Caco-2 (cell line): ENCODE measurements around the gene PIGL. TPM values are rescaled to one million over a fixed set of nuclear protein-coding genes. Genes with fewer than 3 reads are reported as not detected.

Experiments
- BruUV-seq: library from RNA; stranded (reverse); fragments of 400-500 nt; replicated peaks from 2 replicates; lab custom pipeline; 2021; lab: Mats Ljungman, UMichigan
- CTCF ChIA-PET: fragments of 300-600 bp; sonication (Branson Sonifier 250); formaldehyde crosslinking; loops from one replicate; lab custom pipeline; 2022; ENCODE audit warnings: antibody characterized with exemption; lab: Charles Lee
- POLR2A ChIA-PET: fragments of 300-600 bp; sonication (Branson Sonifier 250); formaldehyde crosslinking; loops from one replicate; lab custom pipeline; 2022; ENCODE audit warnings: antibody characterized with exemption; lab: Charles Lee
- DNase-seq, 2 experiments: peaks; one replicate each; pipeline versions ENCODE4 v3.0.0 to v3.0.0-alpha.2; 2020 to 2022
- H3K27me3 ChIP-seq: replicated peaks from 2 replicates; pipeline ENCODE4 v1.6.0; 2011; ENCODE audit warnings: low read length; ENCODE audit not compliant: control insufficient read depth, insufficient read depth
- H3K36me3 ChIP-seq: 2 replicates; pipeline ENCODE4 v1.5.1; 2011; ENCODE audit warnings: low read length; ENCODE audit not compliant: control insufficient read depth, insufficient read depth
- H3K4me1 ChIP-seq: fragments of 250-450 bp; sonication (Bioruptor Pico); 2 replicates; pipeline ENCODE4 v1.5.1; 2020; ENCODE audit warnings: mild to moderate bottlenecking
- H3K4me3 ChIP-seq: 2 replicates; pipeline ENCODE4 v1.5.1; 2011; ENCODE audit warnings: low read depth, mild to moderate bottlenecking, control low read depth, low read length
- H3K9me3 ChIP-seq: fragments of 250-450 bp; sonication (Bioruptor Pico); 2 replicates; pipeline ENCODE4 v1.5.1; 2020; ENCODE audit warnings: mild to moderate bottlenecking, moderate library complexity
- H3K27ac Mint-ChIP-seq: one replicate; pipeline ENCODE4 v1.8.0; 2022; ENCODE audit warnings: mixed read lengths; ENCODE audit not compliant: unreplicated experiment
- H3K27me3 Mint-ChIP-seq: one replicate; pipeline ENCODE4 v1.8.0; 2022; ENCODE audit warnings: mixed read lengths; ENCODE audit not compliant: insufficient read depth, unreplicated experiment
- H3K36me3 Mint-ChIP-seq: one replicate; pipeline ENCODE4 v1.8.0; 2022; ENCODE audit warnings: mild to moderate bottlenecking, mixed read lengths; ENCODE audit not compliant: insufficient read depth, unreplicated experiment
- H3K4me1 Mint-ChIP-seq: one replicate; pipeline ENCODE4 v1.8.0; 2022; ENCODE audit warnings: low read depth, mixed read lengths; ENCODE audit not compliant: unreplicated experiment
- H3K4me3 Mint-ChIP-seq: one replicate; pipeline ENCODE4 v1.8.0; 2022; ENCODE audit warnings: mild to moderate bottlenecking, moderate library complexity, mixed read lengths; ENCODE audit not compliant: unreplicated experiment
- H3K9me3 Mint-ChIP-seq: one replicate; pipeline ENCODE4 v1.8.0; 2022; ENCODE audit warnings: mixed read lengths; ENCODE audit not compliant: unreplicated experiment
- intact Hi-C: fragments of 100-400 bp; cut with micrococcal nuclease; formaldehyde crosslinking; loops from one replicate; pipeline ENCODE4 v1.10.0; 2022; ENCODE audit not compliant: unreplicated experiment
- total RNA-seq: library from RNA; stranded (reverse); gene quantifications from 2 replicates; pipeline ENCODE4 v1.2.3, GENCODE V29; 2022
- TF ChIP-seq, protein P1 (sequence below), 2 experiments: fragments of 200-600 bp in 1 of 2; IDR thresholded peaks; 1 replicate in 1 of 2; 2 replicates in 1 of 2; pipeline versions ENCODE4 v1.5.1 to v1.8.0; 2011 to 2022; ENCODE audit warnings: antibody characterized with exemption in 1 of 2, control low read depth in 1 of 2, inconsistent platforms in 1 of 2, low read depth in 1 of 2, low read length in 1 of 2, mild to moderate bottlenecking in 1 of 2, moderate library complexity in 1 of 2; ENCODE audit not compliant: insufficient read depth in 1 of 2, severe bottlenecking in 1 of 2, unreplicated experiment in 1 of 2

PIGL gene
- total RNA-seq, 1 experiment from 2014 or later = 21.1 TPM

DNA sequence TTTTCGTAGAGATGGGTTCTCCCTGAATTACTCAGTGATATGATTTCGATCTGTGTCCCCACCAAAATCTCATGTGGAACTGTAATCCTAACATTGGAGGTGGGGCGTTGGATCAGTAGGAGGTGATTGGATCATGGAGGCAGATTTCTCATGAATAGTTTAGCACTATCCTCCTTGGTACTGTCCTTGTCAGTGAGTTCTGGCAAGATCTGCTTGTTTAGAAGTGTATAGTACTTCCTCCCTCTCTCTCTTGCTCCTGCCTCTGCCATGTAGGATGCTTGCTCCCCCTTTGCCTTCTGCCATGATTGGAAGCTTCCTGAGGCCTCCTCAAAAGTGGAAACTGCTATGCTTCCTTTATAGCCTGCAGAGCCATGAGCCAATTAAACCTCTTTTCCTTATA is 22.9 kb downstream of the PIGL start:
- DNase-seq = no peak
- no peak overlapping the region for H3K4me3 Mint-ChIP-seq
- H3K4me1 Mint-ChIP-seq = no peaks in the 10 kb centered on the region
- TF ChIP-seq, protein P1, sequence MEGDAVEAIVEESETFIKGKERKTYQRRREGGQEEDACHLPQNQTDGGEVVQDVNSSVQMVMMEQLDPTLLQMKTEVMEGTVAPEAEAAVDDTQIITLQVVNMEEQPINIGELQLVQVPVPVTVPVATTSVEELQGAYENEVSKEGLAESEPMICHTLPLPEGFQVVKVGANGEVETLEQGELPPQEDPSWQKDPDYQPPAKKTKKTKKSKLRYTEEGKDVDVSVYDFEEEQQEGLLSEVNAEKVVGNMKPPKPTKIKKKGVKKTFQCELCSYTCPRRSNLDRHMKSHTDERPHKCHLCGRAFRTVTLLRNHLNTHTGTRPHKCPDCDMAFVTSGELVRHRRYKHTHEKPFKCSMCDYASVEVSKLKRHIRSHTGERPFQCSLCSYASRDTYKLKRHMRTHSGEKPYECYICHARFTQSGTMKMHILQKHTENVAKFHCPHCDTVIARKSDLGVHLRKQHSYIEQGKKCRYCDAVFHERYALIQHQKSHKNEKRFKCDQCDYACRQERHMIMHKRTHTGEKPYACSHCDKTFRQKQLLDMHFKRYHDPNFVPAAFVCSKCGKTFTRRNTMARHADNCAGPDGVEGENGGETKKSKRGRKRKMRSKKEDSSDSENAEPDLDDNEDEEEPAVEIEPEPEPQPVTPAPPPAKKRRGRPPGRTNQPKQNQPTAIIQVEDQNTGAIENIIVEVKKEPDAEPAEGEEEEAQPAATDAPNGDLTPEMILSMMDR (IDR thresholded peaks at IDR 0.05; ENCODE audit: insufficient read depth in 1 of 2, low read depth in 1 of 2, low read length in 1 of 2, severe bottlenecking in 1 of 2, unreplicated experiment in 1 of 2) = no peak
- no peaks in the 10 kb centered on the region for H3K36me3 ChIP-seq
- H3K4me3 ChIP-seq = no peak overlapping the region
- no peaks in the 10 kb centered on the region for H3K9me3 ChIP-seq
- no peaks in the 10 kb centered on the region for H3K4me1 ChIP-seq
- no peak overlapping the region for H3K27ac Mint-ChIP-seq
- H3K36me3 Mint-ChIP-seq = no peaks in the 10 kb centered on the region
- POLR2A ChIA-PET = no interaction called here
- no peaks in the 10 kb centered on the region for H3K27me3 ChIP-seq
- no TSS peak for BruUV-seq
- no peaks in the 10 kb centered on the region for H3K27me3 Mint-ChIP-seq
- no peaks in the 10 kb centered on the region for H3K9me3 Mint-ChIP-seq
- intact Hi-C loops = no loop called here
- CTCF ChIA-PET = no interaction called here

GRCh38 chr17:16241906-16242399 is 24.9 kb downstream of the PIGL start:
- Mint-ChIP-seq H3K27ac (no peak overlapping the region), H3K36me3 (peaks cover 3% of the 10 kb centered on the region), H3K9me3 (no peaks in the 10 kb centered on the region), H3K4me1 (peaks cover 3% of the 10 kb centered on the region), H3K4me3 (no peak overlapping the region), H3K27me3 (no peaks in the 10 kb centered on the region)
- POLR2A ChIA-PET = no interaction called here
- no peak for DNase-seq
- H3K4me3 ChIP-seq = no peak overlapping the region
- BruUV-seq = no TSS peak
- H3K4me1 ChIP-seq = peaks cover 2% of the 10 kb centered on the region; the same call in 1 of the 2 replicates
- H3K27me3 ChIP-seq = no peaks in the 10 kb centered on the region
- CTCF ChIA-PET = no interaction called here
- H3K9me3 ChIP-seq = no peaks in the 10 kb centered on the region
- intact Hi-C loops = no loop called here
- TF ChIP-seq, protein P1 (IDR thresholded peaks at IDR 0.05; ENCODE audit: insufficient read depth in 1 of 2, low read depth in 1 of 2, low read length in 1 of 2, severe bottlenecking in 1 of 2, unreplicated experiment in 1 of 2) = no peak
- H3K36me3 ChIP-seq = no peaks in the 10 kb centered on the region

GRCh38 chr17:16243385-16243784 is 26.4 kb downstream of the PIGL start:
- intact Hi-C loops = no loop called here

More at GRCh38 chr17:16243385-16243784, 26.4 kb downstream of the PIGL start:
- POLR2A ChIA-PET = no interaction called here
- BruUV-seq = no TSS peak
- Mint-ChIP-seq H3K27me3 (no peaks in the 10 kb centered on the region), H3K4me3 (no peak overlapping the region), H3K4me1 (peaks cover 9% of the 10 kb centered on the region), H3K36me3 (peaks cover 7% of the 10 kb centered on the region), H3K27ac (no peak overlapping the region), H3K9me3 (no peaks in the 10 kb centered on the region)
- TF ChIP-seq, protein P1 (IDR thresholded peaks at IDR 0.05; ENCODE audit: insufficient read depth in 1 of 2, low read depth in 1 of 2, low read length in 1 of 2, severe bottlenecking in 1 of 2, unreplicated experiment in 1 of 2) = no peak
- Histone ChIP-seq H3K36me3 (no peaks in the 10 kb centered on the region), H3K4me3 (no peak overlapping the region), H3K4me1 (peaks cover 8% of the 10 kb centered on the region; the same call in 1 of the 2 replicates), H3K27me3 (no peaks in the 10 kb centered on the region), H3K9me3 (no peaks in the 10 kb centered on the region)
- CTCF ChIA-PET = no interaction called here
- DNase-seq = no peak
